Choroid plexus epithelial cell (primary cell): ENCODE measurements around the gene PDK2.

Experiments used
- DNase-seq: peaks from one replicate; pipeline ENCODE4 v3.0.0-alpha.2; 2010; ENCODE audit warnings: low read depth
- H3K4me3 ChIP-seq: 2 replicates; pipeline ENCODE4 v1.5.1; 2011; ENCODE audit warnings: low read depth, mild to moderate bottlenecking, control low read depth, low read length, moderate library complexity
- TF ChIP-seq, protein P1 (sequence below): conservative IDR thresholded peaks from 2 replicates; pipeline ENCODE4 v1.5.1; 2011; ENCODE audit warnings: low read depth, mild to moderate bottlenecking, control low read depth, inconsistent platforms, low read length, moderate library complexity

The PDK2 gene

GRCh38 chr17:50093807-50094206, 1.3 kb upstream of the PDK2 start:
- DNase-seq = no peak
- TF ChIP-seq, protein P1, sequence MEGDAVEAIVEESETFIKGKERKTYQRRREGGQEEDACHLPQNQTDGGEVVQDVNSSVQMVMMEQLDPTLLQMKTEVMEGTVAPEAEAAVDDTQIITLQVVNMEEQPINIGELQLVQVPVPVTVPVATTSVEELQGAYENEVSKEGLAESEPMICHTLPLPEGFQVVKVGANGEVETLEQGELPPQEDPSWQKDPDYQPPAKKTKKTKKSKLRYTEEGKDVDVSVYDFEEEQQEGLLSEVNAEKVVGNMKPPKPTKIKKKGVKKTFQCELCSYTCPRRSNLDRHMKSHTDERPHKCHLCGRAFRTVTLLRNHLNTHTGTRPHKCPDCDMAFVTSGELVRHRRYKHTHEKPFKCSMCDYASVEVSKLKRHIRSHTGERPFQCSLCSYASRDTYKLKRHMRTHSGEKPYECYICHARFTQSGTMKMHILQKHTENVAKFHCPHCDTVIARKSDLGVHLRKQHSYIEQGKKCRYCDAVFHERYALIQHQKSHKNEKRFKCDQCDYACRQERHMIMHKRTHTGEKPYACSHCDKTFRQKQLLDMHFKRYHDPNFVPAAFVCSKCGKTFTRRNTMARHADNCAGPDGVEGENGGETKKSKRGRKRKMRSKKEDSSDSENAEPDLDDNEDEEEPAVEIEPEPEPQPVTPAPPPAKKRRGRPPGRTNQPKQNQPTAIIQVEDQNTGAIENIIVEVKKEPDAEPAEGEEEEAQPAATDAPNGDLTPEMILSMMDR = no peak
- no peak overlapping the region for H3K4me3 ChIP-seq

DNA sequence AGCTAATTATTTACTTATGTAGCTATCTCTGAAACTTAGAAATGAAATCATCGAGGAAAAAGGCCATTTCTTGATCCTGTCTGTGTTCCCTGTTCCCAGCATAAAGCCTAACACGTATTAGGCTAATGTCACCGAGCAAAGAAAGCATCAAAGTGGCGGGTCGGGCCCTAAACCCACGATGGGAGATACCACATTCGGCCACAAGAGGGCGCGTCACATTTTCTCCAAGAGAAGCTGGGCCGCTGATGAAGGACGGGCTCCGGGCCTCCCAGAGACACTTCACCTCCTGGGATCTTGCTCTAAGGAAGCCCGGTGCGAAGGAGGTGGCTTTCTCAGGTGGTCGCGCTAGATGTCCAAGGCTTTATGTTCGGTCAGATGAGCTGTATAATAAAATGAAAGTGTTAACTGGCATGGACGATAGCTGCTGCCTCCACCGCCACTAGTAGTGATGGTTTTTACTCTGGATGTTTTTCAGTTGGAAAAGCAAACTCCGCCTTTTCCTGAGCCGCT, 853 bp upstream of the PDK2 start:
- DNase-seq = peak; percentile 88
- TF ChIP-seq, protein P1 = peak; percentile 79

DNA sequence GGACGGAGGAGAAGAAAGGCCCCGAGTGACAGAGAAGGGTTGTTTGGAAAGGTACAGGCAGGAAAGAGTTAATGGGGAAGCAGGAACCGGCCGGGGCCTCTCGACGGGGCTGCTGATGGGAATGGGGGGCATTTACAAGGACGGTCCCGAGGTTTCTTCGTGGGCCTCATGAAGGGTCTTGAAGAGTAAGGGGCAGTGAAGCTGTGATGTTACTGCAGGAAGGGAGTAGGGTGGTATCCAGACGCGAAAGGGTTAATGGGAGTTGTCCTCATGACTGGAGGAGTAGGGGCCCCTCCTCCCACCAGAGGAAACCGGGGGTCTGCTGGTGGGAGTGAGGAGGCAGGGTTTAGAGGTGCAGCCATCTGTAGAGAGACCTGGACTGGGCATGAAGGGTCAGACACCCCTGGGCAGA, 481 bp downstream of the PDK2 start:
- TF ChIP-seq, protein P1 = no peak
- peak overlapping the region; percentile 99 for H3K4me3 ChIP-seq
- peak; percentile 40 for DNase-seq

More for the DNA sequence above, 853 bp upstream of the PDK2 start:
- peak overlapping the region; percentile 99 for H3K4me3 ChIP-seq

GRCh38 chr17:50096092-50096491, 941 bp downstream of the PDK2 start:
- TF ChIP-seq, protein P1 = no peak
- peak overlapping the region; percentile 99 for H3K4me3 ChIP-seq
- DNase-seq = no peak

- DNase-seq = no peak
- H3K4me3 ChIP-seq = no peak overlapping the region
- TF ChIP-seq, protein P1 = no peak
Observed at GRCh38 chr17:50096758-50097157, 1.6 kb downstream of the PDK2 start.

DNA sequence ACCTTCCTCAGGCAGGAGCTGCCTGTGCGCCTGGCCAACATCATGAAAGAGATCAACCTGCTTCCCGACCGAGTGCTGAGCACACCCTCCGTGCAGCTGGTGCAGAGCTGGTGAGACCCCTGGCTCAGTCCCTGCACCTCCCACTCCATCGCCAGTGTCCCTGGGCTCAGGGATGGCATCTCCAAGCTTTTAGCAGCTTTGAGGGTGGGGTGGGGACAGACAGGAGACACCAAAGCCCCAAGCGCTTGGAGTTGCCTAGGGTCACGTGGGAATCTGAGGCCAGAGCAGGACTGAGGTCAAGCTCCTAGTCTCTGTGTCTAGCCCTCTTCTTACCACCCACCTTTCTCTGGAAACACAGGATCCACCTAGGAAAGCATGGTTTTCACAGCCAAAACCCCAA, 2.3 kb downstream of the PDK2 start:
- no peak for DNase-seq
- TF ChIP-seq, protein P1 = no peak
- H3K4me3 ChIP-seq = no peak overlapping the region

- DNase-seq = no peak
- TF ChIP-seq, protein P1 = no peak
- H3K4me3 ChIP-seq = no peak overlapping the region
Observed at GRCh38 chr17:50097926-50098325, 2.8 kb downstream of the PDK2 start.
